ENCODE measurements around the gene PHRF1. TPM values are rescaled to one million over a fixed set of nuclear protein-coding genes. Genes with fewer than 3 reads are reported as not detected.

PHRF1 gene
- total RNA-seq, 2 donors from 2014 or later: 37.3 to 47.1 TPM

- H3K27ac Mint-ChIP-seq: no peak overlapping the region
- peaks cover 0 to 5% of the 10 kb centered on the region in 2 donors for H3K36me3 Mint-ChIP-seq
- no peak for ATAC-seq
- no peaks in the 10 kb centered on the region for H3K9me3 Mint-ChIP-seq
- no peak for DNase-seq (ENCODE audit: low spot score in 2 of 2)
These were observed 83.3 kb downstream of the PHRF1 start for GRCh38 chr11:659532-660085.

GRCh38 chr11:660281-660680, 84.0 kb downstream of the PHRF1 start:
- ATAC-seq: no peak
- DNase-seq (ENCODE audit: low spot score in 2 of 2): no peak
- H3K9me3 Mint-ChIP-seq: no peaks in the 10 kb centered on the region

GRCh38 chr11:660681-661444, 84.6 kb downstream of the PHRF1 start:
- ATAC-seq: no peak
- Mint-ChIP-seq H3K27ac (no peak overlapping the region), H3K9me3 (no peaks in the 10 kb centered on the region), H3K36me3 (peaks cover 0 to 10% of the 10 kb centered on the region in 2 donors)
- DNase-seq (ENCODE audit: low spot score in 2 of 2): no peak

More at GRCh38 chr11:660281-660680, 84.0 kb downstream of the PHRF1 start:
- Mint-ChIP-seq H3K27ac (no peak overlapping the region), H3K36me3 (peaks cover 0 to 7% of the 10 kb centered on the region in 2 donors)

Other genes with a start within 250 kb of the PHRF1 start
- gene B4GALNT4, start 207.0 kb upstream of the PHRF1 start, total RNA-seq: 10 to 100 TPM in 1 of 2 donors, 1 to 10 TPM in 1; 6.6 to 13.6 TPM
- gene PKP3, start 182.3 kb upstream of the PHRF1 start, total RNA-seq: under 1 TPM in 1 of 2 donors, not detected in 1; 0.12 TPM
- gene SIGIRR, start 161.5 kb upstream of the PHRF1 start, total RNA-seq: 10 to 100 TPM; 63.8 to 80.8 TPM
- 10 to 100 TPM; 61.2 to 69.3 TPM for gene ANO9, start 134.5 kb upstream of the PHRF1 start, total RNA-seq
- gene PTDSS2, start 126.2 kb upstream of the PHRF1 start, total RNA-seq: 10 to 100 TPM; 23.6 to 23.8 TPM
- gene RNH1, start 69.2 kb upstream of the PHRF1 start, total RNA-seq: 10 to 100 TPM; 90.9 to 98.0 TPM
- gene HRAS, start 40.9 kb upstream of the PHRF1 start, total RNA-seq: 10 to 100 TPM; 29.9 to 38.6 TPM
- gene LRRC56, start 38.9 kb upstream of the PHRF1 start, total RNA-seq: 1 to 10 TPM; 1.7 to 2.8 TPM
- gene LMNTD2, start 15.7 kb upstream of the PHRF1 start, total RNA-seq: 1 to 10 TPM; 5.1 to 5.8 TPM
- 10 to 100 TPM; 13.3 to 17.5 TPM for gene RASSF7, start 15.5 kb upstream of the PHRF1 start, total RNA-seq
- 100 to 1,000 TPM in 1 of 2 donors, 10 to 100 TPM in 1; 25.3 to 104 TPM for gene IRF7, start 39.5 kb downstream of the PHRF1 start, total RNA-seq
- gene CDHR5, start 48.5 kb downstream of the PHRF1 start, total RNA-seq: not detected
- gene SCT, start 50.7 kb downstream of the PHRF1 start, total RNA-seq: not detected
- 1 to 10 TPM in 1 of 2 donors, under 1 TPM in 1; 0.60 to 5.6 TPM for gene DRD4, start 60.8 kb downstream of the PHRF1 start, total RNA-seq
- 10 to 100 TPM; 50.9 to 63.5 TPM for gene DEAF1, start 118.8 kb downstream of the PHRF1 start, total RNA-seq
- gene TMEM80, start 119.3 kb downstream of the PHRF1 start, total RNA-seq: 10 to 100 TPM in 1 of 2 donors, 1 to 10 TPM in 1; 5.2 to 11.3 TPM
- gene EPS8L2, start 129.8 kb downstream of the PHRF1 start, total RNA-seq: 10 to 100 TPM in 1 of 2 donors, 1 to 10 TPM in 1; 2.4 to 34.1 TPM
- 100 to 1,000 TPM; 226 to 328 TPM for gene TALDO1, start 171.0 kb downstream of the PHRF1 start, total RNA-seq
- 10 to 100 TPM; 33.1 to 60.5 TPM for gene GATD1, start 201.0 kb downstream of the PHRF1 start, total RNA-seq
- gene CEND1, start 213.6 kb downstream of the PHRF1 start, total RNA-seq: 1 to 10 TPM in 1 of 2 donors, not detected in 1; 1.1 TPM
- gene SLC25A22, start 221.8 kb downstream of the PHRF1 start, total RNA-seq: 10 to 100 TPM; 22.6 to 34.6 TPM
- gene PIDD1, start 228.8 kb downstream of the PHRF1 start, total RNA-seq: 10 to 100 TPM; 32.8 to 59.2 TPM
- 1,000 to 10,000 TPM; 3,020 to 3,653 TPM for gene RPLP2, start 233.5 kb downstream of the PHRF1 start, total RNA-seq
- gene PNPLA2, start 242.4 kb downstream of the PHRF1 start, total RNA-seq: 10 to 100 TPM; 24.5 to 49.1 TPM

All from activated naive CD4-positive, alpha-beta T cell treated with anti-CD3 and anti-CD28 coated beads, Interleukin-2, amount 50 U/mL, for 72 hours (primary cell).